Neural crest cell (in vitro differentiated cells): Measurements from ENCODE around the gene NR2F1. TPM values are rescaled to one million over a fixed set of nuclear protein-coding genes. Genes with fewer than 3 reads are reported as not detected.

Source experiments
- DNase-seq: peaks from one replicate; pipeline ENCODE4 v3.0.0; 2021; ENCODE audit warnings: low read depth, mixed read lengths, low spot score
- H3K27ac Mint-ChIP-seq: one replicate; pipeline ENCODE4 v1.8.0; 2021; ENCODE audit warnings: mild to moderate bottlenecking, mixed read lengths; ENCODE audit not compliant: unreplicated experiment
- H3K27me3 Mint-ChIP-seq: 2 replicates; pipeline ENCODE4 v1.8.0; 2021; ENCODE audit warnings: low read depth, mild to moderate bottlenecking, mixed read lengths
- H3K36me3 Mint-ChIP-seq: 2 replicates; pipeline ENCODE4 v1.8.0; 2021; ENCODE audit warnings: low read depth, mild to moderate bottlenecking, mixed read lengths
- H3K4me1 Mint-ChIP-seq: 2 replicates; pipeline ENCODE4 v1.8.0; 2021; ENCODE audit warnings: mixed read lengths
- H3K4me3 Mint-ChIP-seq: one replicate; pipeline ENCODE4 v1.8.0; 2021; ENCODE audit warnings: mild to moderate bottlenecking, mixed read lengths
- H3K9me3 Mint-ChIP-seq: 2 replicates; pipeline ENCODE4 v1.8.0; 2021; ENCODE audit warnings: mixed read lengths
- CTCF ChIP-seq: fragments of 200-600 bp; sonication (generic); conservative IDR thresholded peaks from 2 replicates; pipeline ENCODE4 v1.5.0; 2021; ENCODE audit warnings: antibody characterized with exemption, mild to moderate bottlenecking
- total RNA-seq: library from RNA; stranded (reverse); gene quantifications from 2 replicates; pipeline ENCODE4 v1.2.1, GENCODE V29; 2021

NR2F1 gene
- total RNA-seq, 1 donor from 2014 or later: 411 TPM

- Mint-ChIP-seq H3K36me3 (peaks cover 74% of the 10 kb centered on the region), H3K27ac (peak overlapping the region; percentile 99), H3K27me3 (peaks cover 71% of the 10 kb centered on the region), H3K4me1 (peaks cover 61% of the 10 kb centered on the region), H3K4me3 (peak overlapping the region; percentile 100), H3K9me3 (no peaks in the 10 kb centered on the region)
- TF ChIP-seq CTCF: no peak
- no peak for DNase-seq
Observed at GRCh38 chr5:93588352-93589151, 5.5 kb downstream of the NR2F1 start.

- H3K27me3 Mint-ChIP-seq: peaks cover 78% of the 10 kb centered on the region
- H3K4me3 Mint-ChIP-seq: no peak overlapping the region
- TF ChIP-seq CTCF: no peak
- no peaks in the 10 kb centered on the region for H3K9me3 Mint-ChIP-seq
- H3K36me3 Mint-ChIP-seq: peaks cover 80% of the 10 kb centered on the region
- peak overlapping the region; percentile 99 for H3K27ac Mint-ChIP-seq
- H3K4me1 Mint-ChIP-seq: peaks cover 68% of the 10 kb centered on the region
- DNase-seq: no peak
Observed at GRCh38 chr5:93589152-93589828, 6.3 kb downstream of the NR2F1 start.

GRCh38 chr5:93589829-93590215 is 6.8 kb downstream of the NR2F1 start:
- H3K4me1 Mint-ChIP-seq: peaks cover 74% of the 10 kb centered on the region
- no peak for DNase-seq
- H3K9me3 Mint-ChIP-seq: no peaks in the 10 kb centered on the region
- H3K36me3 Mint-ChIP-seq: peaks cover 83% of the 10 kb centered on the region
- peaks cover 84% of the 10 kb centered on the region for H3K27me3 Mint-ChIP-seq
- peak overlapping the region; percentile 99 for H3K27ac Mint-ChIP-seq
- H3K4me3 Mint-ChIP-seq: no peak overlapping the region
- TF ChIP-seq CTCF: no peak

GRCh38 chr5:93590493-93590892 is 7.5 kb downstream of the NR2F1 start:
- no peak for DNase-seq
- Mint-ChIP-seq H3K27me3 (peaks cover 90% of the 10 kb centered on the region), H3K27ac (peak overlapping the region; percentile 99), H3K9me3 (no peaks in the 10 kb centered on the region), H3K36me3 (peaks cover 87% of the 10 kb centered on the region), H3K4me1 (peaks cover 80% of the 10 kb centered on the region), H3K4me3 (no peak overlapping the region)
- TF ChIP-seq CTCF: no peak

- peak overlapping the region; percentile 94 for H3K27ac Mint-ChIP-seq
- peaks cover 86% of the 10 kb centered on the region for H3K4me1 Mint-ChIP-seq
- TF ChIP-seq CTCF: no peak
- no peaks in the 10 kb centered on the region for H3K9me3 Mint-ChIP-seq
- H3K4me3 Mint-ChIP-seq: no peak overlapping the region
- DNase-seq: no peak
- H3K27me3 Mint-ChIP-seq: peaks cover 92% of the 10 kb centered on the region
- peaks cover 86% of the 10 kb centered on the region for H3K36me3 Mint-ChIP-seq
Observed at GRCh38 chr5:93591323-93591945, 8.4 kb downstream of the NR2F1 start.
